HUES6 (cell line): ENCODE measurements around the gene UBAP1L.

Source experiments
- H3K27ac ChIP-seq: 2 replicates; pipeline ENCODE4 v1.7.0; 2013; ENCODE audit warnings: low read depth, mild to moderate bottlenecking, low read length, inconsistent platforms
- H3K27me3 ChIP-seq: 2 replicates; pipeline ENCODE4 v1.6.1; 2013; ENCODE audit warnings: low read length; ENCODE audit not compliant: control insufficient read depth, insufficient read depth
- H3K36me3 ChIP-seq: 2 replicates; pipeline ENCODE4 v1.6.1; 2013; ENCODE audit warnings: low read length; ENCODE audit not compliant: control insufficient read depth, insufficient read depth
- H3K4me1 ChIP-seq: 2 replicates; pipeline ENCODE4 v1.6.1; 2013; ENCODE audit warnings: low read length; ENCODE audit not compliant: control insufficient read depth, insufficient read depth
- H3K4me3 ChIP-seq: 2 replicates; pipeline ENCODE4 v1.5.1; 2013; ENCODE audit warnings: low read depth, low read length
- H3K9ac ChIP-seq: one replicate; pipeline ENCODE4 v1.6.1; 2013; ENCODE audit warnings: mild to moderate bottlenecking, low read length
- H3K9me3 ChIP-seq: 2 replicates; pipeline ENCODE4 v1.6.1; 2013; ENCODE audit warnings: low read depth, low read length; ENCODE audit not compliant: control insufficient read depth, insufficient read depth

Gene UBAP1L

GRCh38 chr15:65072027-65072426 lies 43.0 kb downstream of the UBAP1L start:
- Histone ChIP-seq H3K4me1 (peaks cover 28% of the 10 kb centered on the region), H3K36me3 (no peaks in the 10 kb centered on the region), H3K27ac (no peak overlapping the region), H3K27me3 (no peaks in the 10 kb centered on the region; the same call in 1 of the 2 replicates), H3K4me3 (no peak overlapping the region), H3K9me3 (peaks cover 5% of the 10 kb centered on the region; the same call in 1 of the 2 replicates), H3K9ac (no peak overlapping the region)

DNA sequence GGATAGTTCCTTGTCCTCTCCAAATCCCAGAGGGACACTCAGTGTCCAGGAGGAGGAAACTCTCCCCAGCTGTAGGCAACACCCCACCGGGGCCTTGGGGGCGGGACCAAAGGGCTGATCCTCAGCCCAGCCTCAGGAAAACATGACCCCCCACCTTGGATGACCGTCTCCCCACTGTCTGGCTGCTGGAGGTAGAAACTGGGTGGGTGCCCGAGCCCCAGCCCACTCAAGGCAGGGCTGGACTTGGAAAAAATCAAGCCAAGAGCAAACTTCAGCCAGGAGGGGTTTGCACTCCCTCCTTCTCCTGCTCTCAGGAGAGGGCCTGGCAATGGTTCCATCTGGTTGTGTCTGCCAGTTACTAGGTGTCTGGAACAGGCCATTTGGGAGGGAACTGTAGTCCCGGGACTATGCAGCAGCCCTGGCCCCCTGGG lies 43.6 kb downstream of the UBAP1L start:
- no peak overlapping the region for H3K9ac ChIP-seq
- no peak overlapping the region for H3K27ac ChIP-seq

DNA sequence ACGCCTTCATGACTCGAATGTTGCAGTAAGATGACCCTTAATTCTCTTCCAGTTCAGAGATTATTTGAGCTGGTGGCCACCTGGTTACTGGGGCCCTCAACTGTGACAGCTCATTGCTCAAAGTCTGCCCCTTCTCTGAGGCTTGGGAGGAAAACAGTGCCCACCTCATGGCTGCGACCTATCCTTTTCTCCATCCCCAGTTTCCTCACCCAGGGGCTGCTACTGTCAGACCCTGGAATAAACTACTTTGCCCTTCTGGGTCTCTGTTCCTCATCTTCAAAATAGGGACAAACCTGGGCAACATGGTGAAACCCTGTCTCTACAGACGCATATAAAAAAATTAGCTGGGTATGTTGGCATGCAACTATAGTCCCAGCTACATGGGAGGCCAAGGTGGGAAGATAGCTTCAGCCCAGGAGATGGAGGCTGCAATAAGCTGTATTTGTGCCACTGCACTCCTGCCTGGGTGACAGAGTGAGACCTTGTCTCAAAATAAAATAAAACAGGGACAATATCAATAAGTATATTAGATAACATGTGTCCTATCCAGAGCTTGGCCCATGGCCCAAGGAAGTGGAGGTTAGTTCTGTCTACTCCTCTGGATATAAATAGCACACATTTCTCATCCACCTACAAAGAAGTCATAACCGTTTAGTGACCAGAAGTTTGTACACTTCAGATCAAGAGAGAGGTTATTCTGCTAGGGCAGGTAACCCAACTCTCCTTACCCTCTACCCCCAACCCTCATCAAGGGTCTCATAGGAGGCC lies 45.0 kb downstream of the UBAP1L start:
- Histone ChIP-seq H3K4me3 (no peak overlapping the region), H3K4me1 (peaks cover 40% of the 10 kb centered on the region), H3K9me3 (peaks cover 5% of the 10 kb centered on the region; the same call in 1 of the 2 replicates), H3K9ac (no peak overlapping the region), H3K27me3 (no peaks in the 10 kb centered on the region; the same call in 1 of the 2 replicates), H3K27ac (no peak overlapping the region), H3K36me3 (no peaks in the 10 kb centered on the region)

More for the DNA sequence above, 43.6 kb downstream of the UBAP1L start:
- H3K36me3 ChIP-seq = no peaks in the 10 kb centered on the region
- peaks cover 34% of the 10 kb centered on the region for H3K4me1 ChIP-seq
- H3K9me3 ChIP-seq = peaks cover 5% of the 10 kb centered on the region; the same call in 1 of the 2 replicates
- H3K27me3 ChIP-seq = no peaks in the 10 kb centered on the region; the same call in 1 of the 2 replicates
- H3K4me3 ChIP-seq = no peak overlapping the region

DNA sequence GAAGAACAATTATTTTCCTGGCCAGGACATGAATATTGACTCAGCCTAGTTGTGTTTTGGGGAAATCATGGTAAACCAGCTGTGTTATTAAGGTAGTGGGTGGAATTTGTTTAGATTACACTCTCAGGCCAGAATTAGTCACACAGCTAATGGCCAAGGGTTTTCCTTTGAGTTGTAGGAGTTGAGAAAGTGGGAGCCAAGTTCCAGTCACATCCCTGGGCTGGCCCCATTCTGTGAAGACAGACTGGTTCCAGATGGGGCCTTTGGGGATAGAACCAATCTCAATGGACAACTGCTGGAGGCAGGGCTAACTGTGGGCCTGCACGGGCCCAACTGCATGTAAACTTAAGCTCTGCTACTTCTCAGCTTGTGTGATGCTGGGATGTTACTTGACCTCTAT lies 45.8 kb downstream of the UBAP1L start:
- Histone ChIP-seq H3K9me3 (peaks cover 5% of the 10 kb centered on the region; the same call in 1 of the 2 replicates), H3K4me3 (no peak overlapping the region), H3K36me3 (no peaks in the 10 kb centered on the region; the same call in 1 of the 2 replicates), H3K9ac (no peak overlapping the region), H3K4me1 (peaks cover 40% of the 10 kb centered on the region), H3K27ac (no peak overlapping the region), H3K27me3 (no peaks in the 10 kb centered on the region; the same call in 1 of the 2 replicates)

- H3K9me3 ChIP-seq = peaks cover 3% of the 10 kb centered on the region; the same call in 1 of the 2 replicates
- H3K27ac ChIP-seq = no peak overlapping the region
- H3K9ac ChIP-seq = peak overlapping the region; percentile 89
- peaks cover 40% of the 10 kb centered on the region for H3K4me1 ChIP-seq
- H3K27me3 ChIP-seq = no peaks in the 10 kb centered on the region; the same call in 1 of the 2 replicates
- H3K4me3 ChIP-seq = peak overlapping the region; percentile 65
- no peaks in the 10 kb centered on the region; the same call in 1 of the 2 replicates for H3K36me3 ChIP-seq
Observed at GRCh38 chr15:65068403-65068788, 46.6 kb downstream of the UBAP1L start.

GRCh38 chr15:65067645-65068402 lies 47.2 kb downstream of the UBAP1L start, which contains the start of gene RASL12:
TSS of gene RASL12 (minus strand) at chr15:65067991. CDS start at chr15:65067835, 156 bp downstream.
- H3K27me3 ChIP-seq = no peaks in the 10 kb centered on the region; the same call in 1 of the 2 replicates
- peak within 1 kb of the TSS; percentile 89 for H3K9ac ChIP-seq
- H3K36me3 ChIP-seq = no peaks in the 10 kb centered on the region; the same call in 1 of the 2 replicates
- no peaks in the 10 kb centered on the region for H3K9me3 ChIP-seq
- H3K27ac ChIP-seq = peak within 1 kb of the TSS; percentile 11; the same call in 1 of the 2 replicates
- H3K4me3 ChIP-seq = peak within 1 kb of the TSS; percentile 65
- H3K4me1 ChIP-seq = peaks cover 40% of the 10 kb centered on the region

- H3K27me3 ChIP-seq = no peaks in the 10 kb centered on the region; the same call in 1 of the 2 replicates
- no peak overlapping the region; the same call in 1 of the 2 replicates for H3K27ac ChIP-seq
- no peaks in the 10 kb centered on the region for H3K9me3 ChIP-seq
- H3K9ac ChIP-seq = peak overlapping the region; percentile 89
- H3K4me3 ChIP-seq = peak overlapping the region; percentile 65
- H3K4me1 ChIP-seq = peaks cover 38% of the 10 kb centered on the region
- no peaks in the 10 kb centered on the region; the same call in 1 of the 2 replicates for H3K36me3 ChIP-seq
Observed at GRCh38 chr15:65067317-65067644, 47.7 kb downstream of the UBAP1L start.

- H3K27ac ChIP-seq = peak overlapping the region; percentile 8; the same call in 1 of the 2 replicates
- H3K9ac ChIP-seq = peak overlapping the region; percentile 89
- peaks cover 33% of the 10 kb centered on the region for H3K4me1 ChIP-seq
- peak overlapping the region; percentile 65 for H3K4me3 ChIP-seq
- H3K36me3 ChIP-seq = no peaks in the 10 kb centered on the region; the same call in 1 of the 2 replicates
- H3K27me3 ChIP-seq = no peaks in the 10 kb centered on the region; the same call in 1 of the 2 replicates
- H3K9me3 ChIP-seq = no peaks in the 10 kb centered on the region
Observed at GRCh38 chr15:65066635-65067316, 48.2 kb downstream of the UBAP1L start.

GRCh38 chr15:65066001-65066634 lies 48.9 kb downstream of the UBAP1L start:
- peak overlapping the region; percentile 8; the same call in 1 of the 2 replicates for H3K27ac ChIP-seq
- no peaks in the 10 kb centered on the region; the same call in 1 of the 2 replicates for H3K36me3 ChIP-seq
- no peaks in the 10 kb centered on the region for H3K9me3 ChIP-seq
- H3K9ac ChIP-seq = no peak overlapping the region
- peak overlapping the region; percentile 65 for H3K4me3 ChIP-seq
- no peaks in the 10 kb centered on the region; the same call in 1 of the 2 replicates for H3K27me3 ChIP-seq
- peaks cover 27% of the 10 kb centered on the region for H3K4me1 ChIP-seq

DNA sequence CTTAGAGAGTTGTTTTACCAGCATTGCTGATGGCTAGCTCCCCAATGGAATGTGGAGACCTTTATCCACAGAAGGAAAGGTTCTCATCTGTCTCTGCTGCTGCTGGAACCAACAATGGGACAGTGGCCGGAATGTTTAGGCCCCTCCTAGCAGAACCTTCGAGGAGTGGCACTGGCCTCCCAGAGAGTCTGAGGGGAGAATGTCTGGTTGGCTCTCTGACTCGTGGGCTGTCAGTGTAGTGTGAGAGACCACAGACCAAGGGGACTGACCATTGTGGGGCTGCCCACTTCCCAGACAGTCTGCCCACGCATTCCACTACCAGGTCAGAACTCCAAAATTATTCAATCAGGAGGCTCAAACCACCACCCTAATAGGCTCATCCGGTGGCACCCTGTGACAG lies 52.3 kb downstream of the UBAP1L start:
- Histone ChIP-seq H3K9ac (no peak overlapping the region), H3K9me3 (no peaks in the 10 kb centered on the region), H3K4me3 (no peak overlapping the region), H3K4me1 (peaks cover 16% of the 10 kb centered on the region), H3K27me3 (no peaks in the 10 kb centered on the region; the same call in 1 of the 2 replicates), H3K27ac (no peak overlapping the region), H3K36me3 (peaks cover 16% of the 10 kb centered on the region)
